NCI-H1092 treated with DMSO at 0.1 percent for 48 hours (cell line): Measurements from ENCODE around the gene CUL5.
"Not testable (repeated sequence)": the region's sequence is repeated elsewhere in the genome, so short reads cannot be mapped to it uniquely, and the experiment has no call there.

ENCODE experiments used
- DNase-seq: peaks from one replicate; lab custom pipeline; 2025; lab: John Stamatoyannopoulos, UW

CUL5 gene

GRCh38 chr11:108025387-108026080 lies 16.8 kb downstream of the CUL5 start:
- no peak for DNase-seq

GRCh38 chr11:108027057-108027456 lies 18.4 kb downstream of the CUL5 start:
- DNase-seq: no peak

GRCh38 chr11:108028822-108029441 lies 20.2 kb downstream of the CUL5 start:
- not testable (repeated sequence) for DNase-seq

GRCh38 chr11:108031604-108032003 lies 22.9 kb downstream of the CUL5 start:
- DNase-seq: not testable (repeated sequence)

- DNase-seq: no peak
Measured at GRCh38 chr11:108032800-108033199, 24.1 kb downstream of the CUL5 start.

- no peak for DNase-seq
Measured at GRCh38 chr11:108034034-108034433, 25.3 kb downstream of the CUL5 start.

GRCh38 chr11:108034952-108035351 lies 26.3 kb downstream of the CUL5 start:
- DNase-seq: no peak

GRCh38 chr11:108035690-108036089 lies 27.0 kb downstream of the CUL5 start:
- DNase-seq: no peak

GRCh38 chr11:108037211-108037610 lies 28.5 kb downstream of the CUL5 start:
- no peak for DNase-seq

- no peak for DNase-seq
Measured at GRCh38 chr11:108037636-108038035, 28.9 kb downstream of the CUL5 start.

GRCh38 chr11:108048269-108048668 lies 39.6 kb downstream of the CUL5 start:
- DNase-seq: no peak

- no peak for DNase-seq
Measured at GRCh38 chr11:108062336-108062735, 53.6 kb downstream of the CUL5 start.

- DNase-seq: no peak
Measured at GRCh38 chr11:108063410-108063809, 54.7 kb downstream of the CUL5 start.

GRCh38 chr11:108069947-108070346 lies 61.2 kb downstream of the CUL5 start:
- no peak for DNase-seq

GRCh38 chr11:108084811-108085210 lies 76.1 kb downstream of the CUL5 start:
- no peak for DNase-seq

GRCh38 chr11:108085672-108086071 lies 77.0 kb downstream of the CUL5 start:
- DNase-seq: no peak

- no peak for DNase-seq
Measured at GRCh38 chr11:108092134-108092533, 83.4 kb downstream of the CUL5 start.

GRCh38 chr11:108093128-108093904 lies 84.6 kb downstream of the CUL5 start:
- DNase-seq: no peak

- DNase-seq: no peak
Measured at GRCh38 chr11:108097179-108097578, 88.5 kb downstream of the CUL5 start.

GRCh38 chr11:108101090-108101775 lies 92.5 kb downstream of the CUL5 start:
- DNase-seq: no peak

GRCh38 chr11:108111126-108111525 lies 102.4 kb downstream of the CUL5 start:
- DNase-seq: no peak

GRCh38 chr11:108112057-108112456 lies 103.4 kb downstream of the CUL5 start:
- DNase-seq: peak; percentile 33
